GM20000 (cell line): ENCODE data around the gene ESR1.
"Not testable (repeated sequence)": the region's sequence is repeated elsewhere in the genome, so short reads cannot be mapped to it uniquely, and the experiment has no call there.

Experiments used
- DNase-seq: peaks from one replicate; pipeline ENCODE4 v3.0.0; 2012; ENCODE audit warnings: low spot score
- TF ChIP-seq, protein P1 (sequence below): IDR thresholded peaks from 2 replicates; pipeline ENCODE4 v1.5.1; 2012; ENCODE audit warnings: mild to moderate bottlenecking, control low read depth; ENCODE audit errors: extremely low read depth, missing control alignments

The ESR1 gene

DNA sequence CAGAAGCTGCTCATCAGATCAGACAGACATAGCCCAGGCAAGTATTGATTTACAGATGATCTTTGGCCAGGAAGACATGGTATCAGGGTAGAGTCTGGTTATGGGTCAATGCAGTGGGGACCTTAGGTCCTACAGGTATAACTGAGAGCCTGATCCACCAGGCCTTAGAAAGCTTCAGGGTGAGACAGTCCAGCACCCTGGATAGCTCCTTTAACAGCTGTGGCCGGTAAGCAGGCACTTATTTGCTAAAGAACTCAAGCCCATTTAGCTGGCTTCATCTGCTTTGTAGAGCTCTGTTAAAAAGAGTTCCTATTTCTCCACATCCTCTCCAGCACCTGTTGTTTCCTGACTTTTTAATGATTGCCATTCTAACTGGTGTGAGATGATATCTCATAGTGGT is 39.6 kb downstream of the ESR1 start:
- TF ChIP-seq, protein P1, sequence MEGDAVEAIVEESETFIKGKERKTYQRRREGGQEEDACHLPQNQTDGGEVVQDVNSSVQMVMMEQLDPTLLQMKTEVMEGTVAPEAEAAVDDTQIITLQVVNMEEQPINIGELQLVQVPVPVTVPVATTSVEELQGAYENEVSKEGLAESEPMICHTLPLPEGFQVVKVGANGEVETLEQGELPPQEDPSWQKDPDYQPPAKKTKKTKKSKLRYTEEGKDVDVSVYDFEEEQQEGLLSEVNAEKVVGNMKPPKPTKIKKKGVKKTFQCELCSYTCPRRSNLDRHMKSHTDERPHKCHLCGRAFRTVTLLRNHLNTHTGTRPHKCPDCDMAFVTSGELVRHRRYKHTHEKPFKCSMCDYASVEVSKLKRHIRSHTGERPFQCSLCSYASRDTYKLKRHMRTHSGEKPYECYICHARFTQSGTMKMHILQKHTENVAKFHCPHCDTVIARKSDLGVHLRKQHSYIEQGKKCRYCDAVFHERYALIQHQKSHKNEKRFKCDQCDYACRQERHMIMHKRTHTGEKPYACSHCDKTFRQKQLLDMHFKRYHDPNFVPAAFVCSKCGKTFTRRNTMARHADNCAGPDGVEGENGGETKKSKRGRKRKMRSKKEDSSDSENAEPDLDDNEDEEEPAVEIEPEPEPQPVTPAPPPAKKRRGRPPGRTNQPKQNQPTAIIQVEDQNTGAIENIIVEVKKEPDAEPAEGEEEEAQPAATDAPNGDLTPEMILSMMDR: no peak
- no peak for DNase-seq

DNA sequence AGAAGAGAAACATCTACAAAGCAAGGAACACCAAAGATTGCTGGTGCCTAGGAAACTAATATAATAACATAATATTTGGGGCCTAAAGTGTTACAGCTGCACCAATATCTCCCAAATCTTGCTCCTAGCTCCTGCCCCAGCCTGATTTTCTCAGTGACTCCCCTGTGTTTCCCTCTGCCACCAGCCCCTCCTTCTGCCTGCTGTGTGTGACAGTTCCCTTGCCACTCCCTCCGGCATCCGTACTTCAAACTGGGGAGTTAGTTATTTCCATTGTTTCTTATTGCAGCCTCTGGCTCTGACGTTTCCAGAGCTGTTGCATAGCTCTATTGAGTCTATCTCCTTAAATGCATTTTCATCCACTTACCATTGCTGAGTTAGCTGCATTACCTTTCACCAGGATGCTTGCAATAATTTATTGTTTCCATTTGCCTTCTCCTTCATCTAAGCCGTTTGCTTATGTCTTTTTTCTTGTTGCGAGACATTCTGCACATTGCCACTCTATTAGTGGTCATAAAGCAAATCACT is 43.1 kb downstream of the ESR1 start:
- no peak for DNase-seq
- TF ChIP-seq, protein P1: no peak

DNA sequence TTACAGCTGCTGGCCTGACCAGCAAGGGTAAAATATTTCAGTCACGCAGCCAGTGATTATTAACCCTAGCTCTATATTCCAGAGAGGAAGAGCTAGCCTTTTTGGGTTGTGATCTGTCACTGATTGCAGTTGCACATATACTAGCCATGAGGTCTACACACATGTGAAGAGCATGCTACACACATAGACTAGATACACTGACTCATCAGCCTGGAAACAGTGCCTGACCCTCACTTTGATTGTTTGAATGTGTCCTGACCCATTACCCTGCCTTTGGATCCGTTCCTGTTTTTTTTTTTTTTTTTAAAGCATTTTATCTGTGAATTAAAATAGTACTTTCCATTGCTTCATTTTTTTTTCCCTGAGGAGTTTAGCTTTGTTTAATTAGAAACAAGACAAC is 50.8 kb downstream of the ESR1 start:
- no peak for DNase-seq
- TF ChIP-seq, protein P1: no peak

DNA sequence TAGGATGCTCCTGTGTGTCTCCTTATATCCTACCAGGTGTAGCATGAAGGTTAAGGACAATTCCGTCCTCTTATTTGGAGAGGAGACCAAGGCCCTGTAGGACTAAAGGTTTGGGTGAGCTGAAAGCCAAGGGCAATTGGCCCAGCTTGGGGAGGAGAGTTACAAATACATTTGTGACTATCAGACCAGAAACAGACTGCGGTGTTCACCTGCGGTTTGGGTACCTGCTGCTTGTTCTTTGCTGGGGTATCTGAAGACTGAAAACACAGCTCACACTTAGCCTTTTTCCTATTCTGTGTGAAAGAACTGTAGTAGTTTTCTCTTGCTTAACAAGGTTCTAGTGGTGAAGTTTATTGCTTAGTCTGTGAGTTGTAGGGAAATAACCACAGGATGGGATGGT is 55.0 kb downstream of the ESR1 start:
- no peak for DNase-seq
- TF ChIP-seq, protein P1: no peak

DNA sequence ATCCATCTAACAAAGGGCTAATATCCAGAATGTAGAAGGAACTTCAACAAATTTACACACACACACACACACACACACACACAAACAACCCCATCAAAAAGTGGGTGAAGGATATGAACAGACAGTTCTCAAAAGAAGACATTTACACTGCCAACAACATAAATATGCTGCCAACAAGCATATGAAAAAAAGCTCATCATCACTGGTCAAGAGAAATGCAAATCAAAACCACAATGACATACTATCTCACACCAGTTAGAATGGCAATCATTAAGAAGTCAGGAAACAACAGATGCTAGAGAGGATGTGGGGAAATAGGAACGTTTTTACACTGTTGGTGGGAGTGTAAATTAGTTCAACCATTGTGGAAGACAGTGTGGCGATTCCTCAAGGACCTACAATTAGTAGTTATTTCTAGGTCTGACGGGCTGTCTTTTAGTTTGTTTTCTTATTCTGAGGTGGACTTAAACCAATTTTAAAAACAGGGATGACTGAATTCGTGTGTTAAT is 59.9 kb downstream of the ESR1 start:
- not testable (repeated sequence) for DNase-seq

DNA sequence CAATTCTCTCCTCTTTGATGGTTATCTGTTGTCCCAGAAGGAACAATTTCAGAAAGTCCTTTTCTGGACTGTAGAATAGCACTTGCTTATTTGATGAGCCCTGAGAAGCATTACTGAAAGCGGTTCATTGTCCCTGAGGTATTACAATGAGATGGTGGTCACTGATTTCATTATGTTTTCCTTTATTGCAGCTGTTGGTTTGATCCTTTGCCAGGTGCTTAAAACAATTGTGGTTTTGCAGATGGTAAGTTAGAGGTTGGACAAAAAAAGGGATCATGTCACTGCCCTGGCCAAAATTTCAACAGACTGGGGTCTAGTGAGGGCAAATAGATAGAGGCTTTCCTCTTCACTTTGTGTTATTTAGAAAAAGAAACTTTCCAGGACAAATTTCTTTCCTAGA is 61.9 kb downstream of the ESR1 start:
- TF ChIP-seq, protein P1: no peak

DNA sequence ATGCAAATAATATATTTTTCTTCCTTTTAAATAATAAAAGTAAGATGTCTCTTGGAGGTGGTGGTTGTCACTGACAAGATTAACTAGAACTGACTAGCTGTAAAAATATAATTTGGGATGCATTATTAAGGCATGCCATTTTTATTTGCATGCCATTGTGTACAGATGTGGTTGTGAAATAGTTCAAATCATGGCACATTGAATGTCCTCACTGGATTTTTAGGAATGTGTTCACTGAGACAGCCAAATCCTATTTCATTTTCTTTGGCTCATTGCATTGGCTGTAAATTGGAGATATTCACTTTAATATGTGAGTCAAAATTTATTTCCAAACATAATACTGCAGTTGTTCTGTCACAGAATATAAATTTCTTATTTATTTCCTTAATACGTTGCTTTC is 62.3 kb downstream of the ESR1 start:
- TF ChIP-seq, protein P1: no peak

More for the DNA sequence above, 61.9 kb downstream of the ESR1 start:
- DNase-seq: no peak

DNA sequence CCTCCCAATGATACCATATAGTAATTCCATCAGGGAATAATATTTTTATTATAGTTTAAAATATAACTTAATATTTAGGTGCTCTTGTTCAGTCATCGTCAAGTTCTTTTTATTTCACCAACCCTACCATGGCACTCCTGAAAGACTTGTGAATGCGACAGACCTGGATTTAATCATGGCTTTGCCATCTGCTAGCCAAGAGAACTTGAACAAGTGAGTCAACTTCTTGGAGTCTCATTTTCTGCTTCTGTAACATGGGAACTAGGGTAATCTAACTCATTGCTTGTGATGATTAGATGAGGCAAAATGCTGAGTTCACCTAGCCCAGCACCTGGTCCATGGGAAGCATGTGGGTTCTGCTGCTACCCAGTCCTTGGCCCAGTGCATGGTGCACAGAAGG is 62.9 kb downstream of the ESR1 start:
- TF ChIP-seq, protein P1: no peak
- DNase-seq: no peak

More for the DNA sequence above, 62.3 kb downstream of the ESR1 start:
- DNase-seq: no peak
